Mesendoderm (in vitro differentiated cells): ENCODE measurements around the gene ABCA10.

ENCODE experiments used
- DNase-seq: peaks from one replicate; pipeline ENCODE4 v3.0.0; 2013
- H2AK5ac ChIP-seq: 2 replicates; pipeline ENCODE4 v1.6.1; 2013; ENCODE audit warnings: low read length, inconsistent platforms
- H2BK120ac ChIP-seq: 2 replicates; pipeline ENCODE4 v1.6.1; 2013; ENCODE audit warnings: low read depth, mild to moderate bottlenecking, low read length, moderate library complexity, mixed read lengths
- H2BK15ac ChIP-seq: replicated peaks from 2 replicates; pipeline ENCODE4 v1.6.1; 2013; ENCODE audit warnings: low read depth, mild to moderate bottlenecking, moderate library complexity
- H2BK5ac ChIP-seq: 2 replicates; pipeline ENCODE4 v1.6.1; 2013; ENCODE audit warnings: low read length, inconsistent platforms
- H3K18ac ChIP-seq: 2 replicates; pipeline ENCODE4 v1.6.1; 2013; ENCODE audit warnings: mild to moderate bottlenecking, low read length, mixed read lengths
- H3K23ac ChIP-seq: one replicate; pipeline ENCODE4 v1.6.1; 2013; ENCODE audit warnings: low read length
- H3K27ac ChIP-seq: 2 replicates; pipeline ENCODE4 v1.5.1; 2013; ENCODE audit warnings: low read depth, mild to moderate bottlenecking, inconsistent platforms, low read length, moderate library complexity
- H3K27me3 ChIP-seq: 2 replicates; pipeline ENCODE4 v1.6.1; 2013; ENCODE audit warnings: low read length, control low read depth, mild to moderate bottlenecking, inconsistent platforms; ENCODE audit not compliant: insufficient read depth, poor library complexity
- H3K36me3 ChIP-seq: 2 replicates; pipeline ENCODE4 v1.6.1; 2013; ENCODE audit warnings: low read length, inconsistent platforms; ENCODE audit not compliant: control insufficient read depth, insufficient read depth
- H3K4ac ChIP-seq: one replicate; pipeline ENCODE4 v1.6.1; 2013; ENCODE audit warnings: low read depth, mild to moderate bottlenecking, low read length, moderate library complexity
- H3K4me1 ChIP-seq: 2 replicates; pipeline ENCODE4 v1.6.1; 2013; ENCODE audit warnings: low read depth, low read length, inconsistent platforms; ENCODE audit not compliant: control insufficient read depth
- H3K4me2 ChIP-seq: 2 replicates; pipeline ENCODE4 v1.6.1; 2013; ENCODE audit warnings: low read length
- H3K4me3 ChIP-seq: 2 replicates; pipeline ENCODE4 v1.5.1; 2013; ENCODE audit warnings: mild to moderate bottlenecking, low read length
- H3K56ac ChIP-seq: one replicate; pipeline ENCODE4 v1.6.1; 2013; ENCODE audit warnings: low read length
- H3K79me1 ChIP-seq: 2 replicates; pipeline ENCODE4 v1.6.1; 2013; ENCODE audit warnings: low read length, inconsistent platforms
- H3K79me2 ChIP-seq: 2 replicates; pipeline ENCODE4 v1.6.1; 2013; ENCODE audit warnings: mild to moderate bottlenecking, low read length; ENCODE audit not compliant: control insufficient read depth, insufficient read depth
- H3K9ac ChIP-seq: 2 replicates; pipeline ENCODE4 v1.6.1; 2013; ENCODE audit warnings: low read length, inconsistent platforms
- H4K5ac ChIP-seq: one replicate; pipeline ENCODE4 v1.6.1; 2013; ENCODE audit warnings: low read length
- H4K8ac ChIP-seq: one replicate; pipeline ENCODE4 v1.6.1; 2013; ENCODE audit warnings: low read depth, mild to moderate bottlenecking, control low read depth, low read length, moderate library complexity
- WGBS: extraction: QIAGEN DNeasy Blood & Tissue Kit; methylation state at CpG from one replicate; pipeline ENCODE4 v1.1.7; 2013; ENCODE audit warnings: low lambda C conversion rate, missing lambda C conversion rate; ENCODE audit not compliant: insufficient coverage; ENCODE audit errors: extremely low coverage; 5-methylcytosine and 5-hydroxymethylcytosine counted together

The ABCA10 gene

DNA sequence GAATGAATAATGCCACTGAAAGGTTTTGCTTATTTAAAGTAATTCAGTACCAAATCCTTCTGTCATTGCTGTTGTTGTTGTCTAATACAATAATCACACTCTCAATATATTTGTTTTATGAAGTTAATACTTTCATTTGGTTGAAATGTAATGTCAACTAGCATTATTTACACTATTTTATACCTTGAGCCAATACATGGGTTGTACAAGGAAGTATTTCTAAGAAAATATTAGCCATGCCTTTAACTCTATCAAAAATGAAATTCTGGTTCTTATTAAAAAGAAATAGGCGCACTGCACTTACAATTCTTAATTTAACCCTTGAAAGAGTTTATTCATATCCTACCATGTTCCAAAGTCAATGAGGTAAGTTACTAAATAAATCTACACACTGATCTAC, 17.6 kb upstream of the ABCA10 start:
- Histone ChIP-seq H3K56ac (no peak overlapping the region), H3K4me3 (no peak overlapping the region), H3K4me2 (no peak overlapping the region)

GRCh38 chr17:69245617-69246016, 17.0 kb upstream of the ABCA10 start:
- no CpG with 5 or more reads among the region's 2 CpGs for WGBS
- H3K4me3 ChIP-seq, result no peak overlapping the region
- no peaks in the 10 kb centered on the region for H3K4me1 ChIP-seq
- H2BK5ac ChIP-seq, result no peak overlapping the region
- no peak overlapping the region for H3K4me2 ChIP-seq
- no peak overlapping the region for H3K9ac ChIP-seq
- no peaks in the 10 kb centered on the region for H3K79me2 ChIP-seq
- no peak overlapping the region for H3K18ac ChIP-seq
- H3K79me1 ChIP-seq, result no peaks in the 10 kb centered on the region
- no peak overlapping the region for H4K5ac ChIP-seq
- no peak overlapping the region for H3K56ac ChIP-seq
- no peak overlapping the region for H2AK5ac ChIP-seq
- no peak overlapping the region for H3K4ac ChIP-seq
- no peak overlapping the region for H2BK15ac ChIP-seq
- H3K36me3 ChIP-seq, result no peaks in the 10 kb centered on the region
- no peak for DNase-seq
- no peaks in the 10 kb centered on the region for H3K27me3 ChIP-seq
- no peak overlapping the region for H3K27ac ChIP-seq
- H2BK120ac ChIP-seq, result no peak overlapping the region
- H3K23ac ChIP-seq, result no peak overlapping the region
- H4K8ac ChIP-seq, result no peak overlapping the region

More for the DNA sequence above, 17.6 kb upstream of the ABCA10 start:
- Histone ChIP-seq H2AK5ac (no peak overlapping the region), H3K4me1 (no peaks in the 10 kb centered on the region), H4K5ac (no peak overlapping the region), H2BK5ac (no peak overlapping the region), H3K27ac (no peak overlapping the region), H3K9ac (no peak overlapping the region), H3K79me2 (no peaks in the 10 kb centered on the region), H2BK120ac (no peak overlapping the region), H3K4ac (no peak overlapping the region), H3K36me3 (no peaks in the 10 kb centered on the region), H4K8ac (no peak overlapping the region), H3K23ac (no peak overlapping the region), H2BK15ac (no peak overlapping the region), H3K18ac (no peak overlapping the region), H3K27me3 (no peaks in the 10 kb centered on the region), H3K79me1 (no peaks in the 10 kb centered on the region)
- no peak for DNase-seq
- WGBS, result no CpG with 5 or more reads among the region's 1 CpG

DNA sequence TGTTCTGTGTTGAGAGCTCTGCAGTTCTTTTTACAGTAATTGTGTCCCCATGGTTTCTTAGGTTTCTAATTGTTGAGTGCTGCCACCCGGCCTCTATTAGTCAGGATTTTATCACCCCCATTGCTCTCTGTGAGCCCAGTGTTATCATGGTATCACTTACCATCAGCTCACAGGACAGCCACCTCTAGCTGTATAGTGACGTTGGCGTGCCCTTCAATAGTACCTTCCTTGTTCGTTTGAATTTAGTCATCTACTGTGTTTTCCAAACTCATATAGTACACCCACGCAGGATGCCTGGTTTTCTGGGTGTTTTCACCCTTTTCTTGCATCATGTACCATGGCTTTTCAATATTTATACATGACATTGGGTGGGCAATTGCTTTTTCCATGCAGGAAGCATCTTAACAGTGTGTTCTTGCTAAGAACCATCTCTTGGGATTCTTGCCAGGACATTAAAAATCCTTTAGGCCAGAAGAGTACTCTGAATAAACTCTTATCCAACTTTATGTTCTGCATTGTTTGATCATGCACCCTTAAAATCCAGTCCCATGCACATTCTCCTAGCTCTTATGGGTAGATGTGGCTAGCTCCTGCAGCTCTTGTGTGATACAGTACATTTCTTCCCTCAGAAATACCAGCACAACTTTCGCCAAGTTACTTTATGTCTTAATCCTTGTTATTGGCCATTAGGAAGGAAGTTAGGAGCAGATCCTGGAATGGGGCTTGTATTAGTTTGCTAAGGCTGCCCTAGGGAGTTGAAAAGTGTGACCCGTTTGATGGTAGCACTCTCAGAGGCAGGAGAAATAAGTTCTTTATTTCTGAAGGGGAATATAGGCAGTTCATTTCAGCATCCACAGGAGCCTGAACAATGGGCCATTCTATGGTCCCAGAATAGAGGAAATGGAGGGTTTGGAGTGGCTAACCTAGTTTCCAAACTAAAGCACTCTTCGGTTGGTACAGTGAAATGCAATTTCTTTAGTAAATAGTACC, 11.3 kb upstream of the ABCA10 start:
- H3K27ac ChIP-seq, result no peak overlapping the region
- H3K18ac ChIP-seq, result no peak overlapping the region
- DNase-seq, result no peak
- H3K4me1 ChIP-seq, result no peaks in the 10 kb centered on the region
- no peaks in the 10 kb centered on the region for H3K79me1 ChIP-seq
- H3K4me2 ChIP-seq, result no peak overlapping the region
- no peak overlapping the region for H2BK5ac ChIP-seq
- H3K9ac ChIP-seq, result no peak overlapping the region
- no peaks in the 10 kb centered on the region for H3K27me3 ChIP-seq
- no CpG with 5 or more reads among the region's 8 CpGs for WGBS
- H4K8ac ChIP-seq, result no peak overlapping the region
- no peak overlapping the region for H3K23ac ChIP-seq
- no peak overlapping the region for H4K5ac ChIP-seq
- H3K4ac ChIP-seq, result no peak overlapping the region
- H3K36me3 ChIP-seq, result no peaks in the 10 kb centered on the region
- no peak overlapping the region for H3K56ac ChIP-seq
- no peak overlapping the region for H2BK15ac ChIP-seq
- H2BK120ac ChIP-seq, result no peak overlapping the region
- H2AK5ac ChIP-seq, result no peak overlapping the region
- H3K4me3 ChIP-seq, result no peak overlapping the region
- H3K79me2 ChIP-seq, result no peaks in the 10 kb centered on the region

DNA sequence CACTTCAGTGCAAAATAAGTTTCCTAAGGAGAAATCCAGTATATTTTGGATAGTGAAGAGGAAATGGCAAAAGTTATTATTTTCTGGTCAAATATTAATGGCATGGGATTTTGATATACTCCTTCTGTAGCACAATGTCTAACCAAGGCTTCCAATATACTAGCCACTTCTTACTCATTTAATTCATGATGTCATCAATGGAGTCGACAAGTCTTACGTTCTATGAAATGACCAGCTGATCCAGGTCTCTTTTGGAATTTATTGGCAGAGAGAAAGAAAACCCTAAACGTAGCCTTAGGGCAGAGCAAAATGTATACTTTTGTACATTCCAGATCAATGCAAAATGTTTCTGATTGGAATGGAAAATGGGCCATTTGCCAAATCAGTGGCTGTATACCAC, 8.3 kb upstream of the ABCA10 start:
- no peak overlapping the region for H4K5ac ChIP-seq
- no peak overlapping the region for H3K18ac ChIP-seq
- no peak overlapping the region for H3K27ac ChIP-seq
- H3K4me3 ChIP-seq, result no peak overlapping the region
- H3K9ac ChIP-seq, result no peak overlapping the region
- H3K79me2 ChIP-seq, result no peaks in the 10 kb centered on the region
- no peak for DNase-seq
- no peaks in the 10 kb centered on the region for H3K36me3 ChIP-seq
- no peak overlapping the region for H2BK5ac ChIP-seq
- H3K27me3 ChIP-seq, result no peaks in the 10 kb centered on the region
- no peak overlapping the region for H3K4ac ChIP-seq
- no peak overlapping the region for H4K8ac ChIP-seq
- H2BK120ac ChIP-seq, result no peak overlapping the region
- no peak overlapping the region for H3K23ac ChIP-seq
- no peak overlapping the region for H3K56ac ChIP-seq
- no peak overlapping the region for H2AK5ac ChIP-seq
- WGBS, result no CpG with 5 or more reads among the region's 3 CpGs
- H3K79me1 ChIP-seq, result no peaks in the 10 kb centered on the region
- no peaks in the 10 kb centered on the region for H3K4me1 ChIP-seq
- H3K4me2 ChIP-seq, result no peak overlapping the region
- H2BK15ac ChIP-seq, result no peak overlapping the region

GRCh38 chr17:69236464-69236863, 7.8 kb upstream of the ABCA10 start:
- no CpG with 5 or more reads among the region's 2 CpGs for WGBS
- Histone ChIP-seq H3K36me3 (no peaks in the 10 kb centered on the region), H4K8ac (no peak overlapping the region)

More at GRCh38 chr17:69236464-69236863, 7.8 kb upstream of the ABCA10 start:
- Histone ChIP-seq H3K4me2 (no peak overlapping the region), H2BK5ac (no peak overlapping the region), H4K5ac (no peak overlapping the region), H3K4me1 (no peaks in the 10 kb centered on the region), H3K18ac (no peak overlapping the region), H3K79me1 (no peaks in the 10 kb centered on the region), H3K4me3 (no peak overlapping the region), H3K9ac (no peak overlapping the region), H3K27me3 (no peaks in the 10 kb centered on the region), H3K27ac (no peak overlapping the region), H3K4ac (no peak overlapping the region), H2BK120ac (no peak overlapping the region), H2AK5ac (no peak overlapping the region), H2BK15ac (no peak overlapping the region), H3K79me2 (no peaks in the 10 kb centered on the region), H3K56ac (no peak overlapping the region), H3K23ac (no peak overlapping the region)
- no peak for DNase-seq
